Measurements from ENCODE around the gene MIR17HG.
A peak's percentile ranks its signal among the peaks of the same experiment; 100 is the strongest.

MIR17HG gene

DNA sequence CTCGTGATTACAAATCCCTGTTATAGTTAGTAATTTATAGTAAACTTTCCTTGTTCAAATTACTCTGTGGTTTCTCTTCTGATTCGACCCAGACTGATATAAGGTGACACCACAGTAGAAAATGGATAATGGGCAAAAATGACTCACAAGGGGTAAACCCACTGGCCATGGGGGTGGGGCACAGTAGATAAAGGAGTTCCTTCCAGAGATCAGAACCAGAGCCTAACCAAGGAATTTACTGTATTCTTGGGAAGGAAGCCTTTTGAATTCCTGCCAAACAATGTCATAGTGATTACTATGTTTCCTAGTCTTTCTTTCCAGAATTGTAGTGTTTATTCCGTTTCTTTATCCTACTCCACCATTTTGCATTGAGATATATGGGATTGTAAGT lies 21.9 kb downstream of the MIR17HG start:
- no peak for DNase-seq

DNA sequence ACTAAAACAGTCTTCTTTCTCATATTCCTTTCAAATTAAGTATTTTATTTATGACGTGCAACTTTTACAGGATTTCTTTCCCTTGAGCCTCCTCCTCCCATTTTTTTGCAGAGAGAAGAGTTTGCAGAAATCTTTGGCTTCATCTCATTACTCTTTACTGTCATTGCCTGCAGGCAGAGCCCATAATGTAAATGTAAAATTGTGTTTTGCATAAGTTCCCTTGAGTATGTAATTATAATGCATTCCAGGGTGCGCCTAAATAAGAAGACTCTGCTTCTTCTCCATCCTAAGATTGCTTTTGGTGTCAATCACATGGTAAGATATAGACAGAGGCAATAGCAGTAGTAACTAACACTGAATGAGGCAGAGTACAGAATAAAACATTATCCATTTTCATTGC lies 23.0 kb downstream of the MIR17HG start:
- no peak for DNase-seq

- DNase-seq: no peak
Measured at GRCh38 chr13:91372911-91373310, 25.4 kb downstream of the MIR17HG start.

DNA sequence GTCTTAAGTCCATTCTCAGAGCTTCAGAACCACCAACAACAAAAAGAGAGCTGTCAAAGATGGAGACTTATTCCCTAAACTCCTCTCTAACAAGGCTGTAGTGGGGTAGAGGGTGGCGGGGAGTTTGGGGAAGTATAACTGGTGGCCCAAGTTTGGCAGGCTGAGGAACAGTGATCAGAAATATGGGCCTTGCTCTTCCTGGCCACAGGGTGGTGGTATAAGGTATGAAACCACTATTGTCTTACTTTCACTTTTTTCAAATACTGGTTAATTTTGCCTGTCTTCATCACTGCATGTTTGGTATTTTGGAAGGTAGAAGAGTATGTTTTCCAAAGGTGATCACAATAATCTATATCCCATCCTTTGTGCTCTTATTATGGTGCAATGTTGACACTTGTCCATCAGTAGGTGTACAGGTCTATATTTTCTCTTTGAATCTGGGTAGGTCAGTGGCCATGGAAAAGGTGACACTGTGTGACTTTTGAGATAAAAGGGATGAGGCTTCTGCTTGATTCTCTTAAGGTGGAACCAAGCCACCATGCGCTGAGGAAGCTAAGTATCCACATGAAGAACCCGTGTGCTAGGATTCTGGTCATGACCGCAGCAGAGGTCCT lies 27.7 kb downstream of the MIR17HG start:
- DNase-seq: no peak

DNA sequence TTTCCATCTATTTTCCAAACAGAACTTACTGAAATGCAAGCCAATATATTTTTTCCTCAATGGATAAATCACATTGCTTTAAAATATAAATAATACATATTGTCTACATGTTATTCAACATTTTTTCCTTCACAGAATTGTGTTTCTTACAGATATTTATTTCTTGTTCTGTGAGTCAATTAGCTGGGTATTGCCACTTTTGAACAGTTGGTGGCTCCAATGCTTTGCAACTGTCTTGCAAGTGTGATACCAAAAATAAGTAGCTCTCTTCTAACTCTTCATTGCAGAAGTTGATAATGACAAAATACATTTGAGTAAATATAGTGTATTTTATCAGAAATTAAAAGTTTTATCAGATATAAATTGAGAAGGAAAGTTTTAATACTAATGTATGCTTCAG lies 33.9 kb downstream of the MIR17HG start:
- DNase-seq: no peak

GRCh38 chr13:91383836-91384235 lies 36.3 kb downstream of the MIR17HG start:
- no peak for DNase-seq

DNA sequence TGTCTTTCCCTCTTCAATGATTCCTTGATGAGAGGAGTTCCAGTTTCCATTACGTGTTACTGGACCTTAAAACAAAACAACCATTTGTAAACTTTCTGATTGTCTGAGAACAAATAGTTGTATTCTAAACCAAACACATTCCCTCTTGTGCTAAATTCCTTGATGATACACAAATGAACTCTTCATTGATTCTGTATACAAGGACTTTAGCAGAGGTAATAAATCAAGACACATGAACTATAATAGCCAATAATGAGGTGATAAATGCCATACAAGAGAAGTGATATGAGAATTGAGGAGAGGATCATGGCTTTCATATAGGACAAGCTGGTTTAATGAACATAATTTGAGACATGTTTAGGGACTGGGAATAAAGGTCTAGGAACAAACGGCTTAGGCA lies 37.4 kb downstream of the MIR17HG start:
- no peak for DNase-seq

DNA sequence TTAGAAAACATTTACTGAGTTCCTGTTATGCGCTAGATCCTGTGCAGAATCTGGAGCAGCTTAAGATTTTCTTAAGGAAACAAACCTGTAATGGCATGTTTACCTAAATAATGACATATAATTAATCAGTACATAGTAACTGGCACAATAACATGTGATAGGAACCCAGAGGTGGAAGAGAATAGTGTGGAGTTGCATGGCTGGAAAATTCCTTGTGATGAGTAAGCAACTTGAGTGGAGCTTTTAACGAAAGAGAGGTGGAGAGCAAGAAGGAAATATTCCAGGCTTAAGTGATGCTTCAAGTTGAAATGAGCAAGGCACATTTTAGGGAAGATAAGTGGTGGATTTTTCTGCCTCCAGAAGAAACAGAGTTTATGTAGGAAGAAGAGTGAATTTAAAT lies 41.7 kb downstream of the MIR17HG start:
- no peak for DNase-seq

- DNase-seq: no peak
Measured at GRCh38 chr13:91397595-91397994, 50.1 kb downstream of the MIR17HG start.

- peak; percentile 37 for DNase-seq
Measured at GRCh38 chr13:91398413-91399188, 51.1 kb downstream of the MIR17HG start, which contains the start of gene GPC5. GPC5 (plus strand) TSS chr13:91398621.

- DNase-seq: no peak
Measured at GRCh38 chr13:91399189-91400062, 51.9 kb downstream of the MIR17HG start.

DNA sequence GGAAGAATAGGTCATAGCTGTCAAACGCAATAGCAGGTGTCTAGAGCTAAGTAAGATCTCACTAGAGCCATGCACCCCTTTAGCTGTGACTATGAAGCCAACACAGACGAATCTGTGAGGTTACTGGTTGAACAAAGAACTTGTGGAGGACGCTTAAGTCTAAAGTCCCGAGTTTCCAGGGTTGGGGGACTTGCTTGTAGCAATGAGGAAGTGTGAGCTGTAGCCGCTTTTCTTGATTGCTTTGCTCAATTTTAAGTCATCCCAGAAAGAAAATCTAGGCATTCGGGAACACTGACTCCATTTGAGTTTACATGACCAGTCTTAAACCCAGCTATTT lies 52.5 kb downstream of the MIR17HG start:
- no peak for DNase-seq

DNA sequence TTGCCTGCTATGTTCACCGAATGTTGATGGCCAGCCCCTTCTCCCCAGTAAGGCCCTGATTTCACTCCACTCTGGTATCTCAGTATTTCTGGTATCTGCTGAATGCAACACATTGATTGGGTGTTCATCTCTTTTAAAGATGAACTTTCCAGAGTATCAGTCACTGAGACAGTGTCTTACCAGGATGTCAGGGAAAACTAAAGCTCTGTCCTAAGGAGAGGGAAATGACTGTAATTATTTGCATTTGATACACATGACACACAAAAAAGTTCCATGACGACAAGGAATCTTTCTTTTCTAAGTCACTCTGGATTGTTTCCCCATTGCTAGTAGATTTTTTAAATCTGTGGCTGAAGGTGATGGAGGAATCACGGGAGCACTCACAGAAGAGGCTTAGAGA lies 53.2 kb downstream of the MIR17HG start:
- no peak for DNase-seq

- no peak for DNase-seq
Measured at GRCh38 chr13:91401920-91402319, 54.4 kb downstream of the MIR17HG start.

All from T1000 (cell line).